ENCODE results near the gene PLCH2. TPM values are rescaled to one million over a fixed set of nuclear protein-coding genes. Genes with fewer than 3 reads are reported as not detected.

Gene PLCH2
- total and polyA plus RNA-seq, 9 of the 15 experiments (the other 6 are each of a cell fraction or from before 2014, with no cell fraction given), result 0.16 TPM; not detected in 8

GRCh38 chr1:2479186-2479585, 3.1 kb downstream of the PLCH2 start:
- H2AFZ ChIP-seq (ENCODE audit: low read depth, low read length), result no peak overlapping the region
- H3K4me1 ChIP-seq (replicated peaks in 1 of 2; ENCODE audit: control insufficient read depth in 2 of 2, insufficient read depth in 2 of 2, low read length in 2 of 2), result peaks cover 0 to 95% of the 10 kb centered on the region in 2 experiments; a peak in 3 of 5 replicates
- WGBS (ENCODE audit: insufficient coverage, low coverage, missing lambda C conversion rate), result 0% methylated on average over 12 of the region's 20 CpGs
- DNase-seq (ENCODE audit: extremely low read depth in 1 of 4, low spot score in 3 of 4), result no peak
- in situ Hi-C loops (cut with MboI), result no loop called here
- FAIRE-seq, result no peak
- intact Hi-C loops (cut with micrococcal nuclease), result no loop called here
- no peaks in the 10 kb centered on the region for H3K9me3 ChIP-seq (replicated peaks; ENCODE audit: control insufficient read depth, insufficient read depth, low read depth, low read length)
- TF ChIP-seq ETV1 (tag; conservative IDR thresholded peaks at IDR 0.05; ENCODE audit: low read depth) (no peak), BRF2 (IDR thresholded peaks at IDR 0.05; ENCODE audit: borderline replicate concordance, insufficient read depth, insufficient read length) (no peak), ZKSCAN8 (CRISPR knock-in tag; IDR thresholded peaks at IDR 0.05) (no peak), POLR3G (IDR thresholded peaks at IDR 0.05; ENCODE audit: extremely low read depth, insufficient read length, insufficient replicate concordance) (no peak), MCM5 (IDR thresholded peaks at IDR 0.05; ENCODE audit: low read depth) (no peak), SLC30A9 (CRISPR knock-in tag; IDR thresholded peaks at IDR 0.05) (no peak), TAF15 (IDR thresholded peaks at IDR 0.05; ENCODE audit: low read depth, low read length) (no peak)
- no TSS peak for BruUV-seq (replicated peaks)
- no peaks in the 10 kb centered on the region for H3K36me3 ChIP-seq (ENCODE audit: control insufficient read depth, insufficient read depth, low read length)
- no peaks in the 10 kb centered on the region for H3K79me2 ChIP-seq (ENCODE audit: control insufficient read depth, insufficient read depth, low read length)
- ChIA-PET POLR2A (interaction anchor here (1.2 kb wide), 1 partner anchor 9 kb away, joined by 3 read pairs; no protein-coding TSS in a partner anchor), CTCF (ENCODE audit: low intra/inter-chr PET ratio) (interaction anchor here (0.6 kb wide), 1 partner anchor 837 kb away, joined by 3 read pairs; no protein-coding TSS in a partner anchor)
- H4K20me1 ChIP-seq (replicated peaks; ENCODE audit: control insufficient read depth, insufficient read depth, low read length), result peaks cover 25% of the 10 kb centered on the region
- no peak overlapping the region for H3K27ac ChIP-seq (ENCODE audit: extremely low read depth, low read depth, low read length)
- peaks cover 3 to 57% of the 10 kb centered on the region in 2 experiments; a peak in 3 of 5 replicates for H3K27me3 ChIP-seq (ENCODE audit: control insufficient read depth in 2 of 2, insufficient read depth in 2 of 2, low read length in 2 of 2)
- H3K4me3 ChIP-seq, result no peak overlapping the region
- H3K9ac ChIP-seq (ENCODE audit: insufficient read depth in 1 of 2, low read depth in 2 of 2, low read length in 2 of 2), result no peak overlapping the region; a peak in 1 of 4 replicates
- H3K4me2 ChIP-seq (ENCODE audit: insufficient read depth, low read length), result no peak overlapping the region
- H3K9me1 ChIP-seq (ENCODE audit: control insufficient read depth, insufficient read depth, low read length), result peaks cover 3% of the 10 kb centered on the region
- no peak for ATAC-seq
